Esophagus muscularis mucosa (tissue), 4 donors: ENCODE results near the gene GRM5.

ENCODE experiments used
- CTCF ChIP-seq, 3 experiments: fragments of 200-600 bp in 2 of 3; fragments of 450-650 bp in 1 of 3; sonication (generic) in 2 of 3; IDR thresholded peaks; one replicate each; pipeline ENCODE4 v1.5.1; 2017 to 2019; ENCODE audit warnings: antibody characterized with exemption in 3 of 3, mild to moderate bottlenecking in 2 of 3, moderate library complexity in 1 of 3
- EP300 ChIP-seq: sonication (generic); formaldehyde crosslinking; IDR thresholded peaks from one replicate; pipeline ENCODE4 v1.6.1; 2017; ENCODE audit warnings: antibody characterized with exemption
- POLR2A ChIP-seq: fragments of 450-650 bp; IDR thresholded peaks from one replicate; pipeline ENCODE4 v1.6.1; 2017; ENCODE audit warnings: antibody characterized with exemption, moderate library complexity, mild to moderate bottlenecking, low read depth

- TF ChIP-seq CTCF (IDR thresholded peaks at IDR 0.05) (no peak), EP300 (no peak), POLR2A (no peak)
These were observed 462.5 kb downstream of the GRM5 start for GRCh38 chr11:88603091-88603867.
